HG03064 (cell line): Measurements from ENCODE around the gene HOXB5.

Experiments
- ATAC-seq: cut with Tn5 transposase; IDR thresholded peaks from one replicate; pipeline ENCODE4 v1.9.1; 2021; ENCODE audit warnings: low read depth; ENCODE audit not compliant: unreplicated experiment

Gene HOXB5

DNA sequence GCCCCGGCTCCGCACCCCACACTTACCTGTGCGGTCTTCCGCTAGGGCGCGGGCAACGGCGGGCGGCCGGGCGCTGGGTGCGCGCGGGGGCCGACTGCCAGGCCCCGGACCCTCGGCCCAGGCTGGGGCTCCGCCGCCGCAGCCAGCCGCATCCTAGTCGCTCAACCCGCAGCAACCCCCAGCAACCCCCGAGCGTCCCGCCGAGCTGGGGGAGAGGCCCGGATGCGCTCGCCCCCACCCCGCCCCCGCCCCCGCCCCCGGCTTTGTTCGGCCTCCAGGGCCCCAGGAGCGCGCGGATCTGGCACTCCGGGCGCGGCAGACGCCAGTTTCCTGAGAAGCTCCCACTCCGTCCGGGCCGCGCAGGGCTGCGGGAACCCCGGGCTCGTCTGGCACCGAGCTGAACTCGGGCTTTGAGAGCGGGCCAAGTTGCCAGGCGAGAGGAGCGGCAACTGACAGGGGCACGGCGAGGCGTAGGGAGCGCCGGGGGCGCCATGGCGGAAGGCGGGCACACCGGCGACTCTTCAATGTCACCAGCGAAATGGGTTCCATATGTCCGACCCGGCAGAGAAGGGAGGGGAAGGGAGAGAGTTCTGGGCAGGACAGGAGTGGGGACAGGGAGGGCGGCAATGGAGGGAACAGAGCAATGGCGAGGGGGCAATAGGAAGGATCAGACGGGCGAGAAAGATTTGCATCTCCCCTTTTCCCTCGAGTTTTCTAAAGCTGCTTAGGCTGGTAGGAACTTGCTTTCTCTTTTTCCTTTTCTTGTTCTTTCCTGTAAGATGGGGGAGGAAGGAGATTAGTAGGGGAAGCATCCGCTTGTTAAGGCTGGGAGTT, 29.2 kb downstream of the HOXB5 start:
- ATAC-seq, result no peak

DNA sequence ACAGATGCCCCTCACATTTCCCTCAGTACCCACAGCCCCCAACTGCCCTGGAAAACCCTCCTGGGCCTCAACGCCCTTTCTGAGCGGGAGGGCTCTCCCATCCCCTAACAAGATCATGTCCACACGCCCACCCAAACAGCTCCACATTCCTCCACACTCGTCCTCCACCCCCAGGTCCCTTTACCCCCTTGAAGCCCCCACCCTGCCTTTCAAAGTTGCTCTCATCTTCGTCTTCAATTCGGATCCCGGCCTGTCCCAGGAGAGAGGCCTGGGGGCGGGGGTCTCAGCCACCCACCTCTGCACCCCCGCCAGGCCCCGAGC, 29.8 kb downstream of the HOXB5 start:
- no peak for ATAC-seq

DNA sequence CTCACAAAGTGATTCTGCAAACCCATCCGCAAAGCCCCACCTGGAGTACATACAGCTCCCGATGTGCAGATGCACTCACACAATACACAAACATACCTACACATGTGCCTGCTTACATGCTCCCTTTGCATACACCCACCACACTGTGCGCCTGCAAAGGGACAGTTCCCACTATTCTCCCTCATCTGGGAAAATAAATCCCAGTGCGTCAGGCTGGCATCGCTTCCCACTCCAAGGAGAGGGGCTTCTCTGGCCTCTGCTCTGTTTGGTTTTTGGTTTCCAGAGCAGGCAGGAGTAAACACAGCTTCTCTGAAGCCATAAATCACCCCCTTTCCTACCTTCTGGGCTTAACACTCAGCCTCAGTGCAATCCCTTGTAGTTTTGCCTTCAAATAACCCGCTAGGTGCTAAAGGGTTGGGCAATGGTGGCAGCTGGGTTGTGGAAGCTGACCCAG, 30.2 kb downstream of the HOXB5 start:
- ATAC-seq, result no peak

DNA sequence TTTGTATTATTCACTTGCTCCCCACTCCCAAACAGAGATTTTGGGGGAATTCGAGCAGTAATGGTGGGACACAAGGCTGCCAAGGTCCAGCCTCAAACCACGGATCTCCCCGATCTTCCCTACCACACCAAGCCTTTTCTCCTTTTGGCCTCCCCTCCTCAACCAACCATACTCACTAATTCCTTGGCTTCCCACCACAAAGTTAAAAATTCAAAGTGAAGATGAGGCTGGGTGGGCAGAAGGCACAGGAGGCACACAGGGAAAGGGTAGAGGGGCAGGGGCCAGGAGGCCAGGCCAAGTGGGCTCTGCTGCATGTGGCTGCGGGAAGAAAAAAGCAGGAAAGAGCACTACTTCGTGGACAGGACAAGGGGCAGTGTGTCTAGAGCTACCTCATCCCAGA, 30.6 kb downstream of the HOXB5 start:
- no peak for ATAC-seq

DNA sequence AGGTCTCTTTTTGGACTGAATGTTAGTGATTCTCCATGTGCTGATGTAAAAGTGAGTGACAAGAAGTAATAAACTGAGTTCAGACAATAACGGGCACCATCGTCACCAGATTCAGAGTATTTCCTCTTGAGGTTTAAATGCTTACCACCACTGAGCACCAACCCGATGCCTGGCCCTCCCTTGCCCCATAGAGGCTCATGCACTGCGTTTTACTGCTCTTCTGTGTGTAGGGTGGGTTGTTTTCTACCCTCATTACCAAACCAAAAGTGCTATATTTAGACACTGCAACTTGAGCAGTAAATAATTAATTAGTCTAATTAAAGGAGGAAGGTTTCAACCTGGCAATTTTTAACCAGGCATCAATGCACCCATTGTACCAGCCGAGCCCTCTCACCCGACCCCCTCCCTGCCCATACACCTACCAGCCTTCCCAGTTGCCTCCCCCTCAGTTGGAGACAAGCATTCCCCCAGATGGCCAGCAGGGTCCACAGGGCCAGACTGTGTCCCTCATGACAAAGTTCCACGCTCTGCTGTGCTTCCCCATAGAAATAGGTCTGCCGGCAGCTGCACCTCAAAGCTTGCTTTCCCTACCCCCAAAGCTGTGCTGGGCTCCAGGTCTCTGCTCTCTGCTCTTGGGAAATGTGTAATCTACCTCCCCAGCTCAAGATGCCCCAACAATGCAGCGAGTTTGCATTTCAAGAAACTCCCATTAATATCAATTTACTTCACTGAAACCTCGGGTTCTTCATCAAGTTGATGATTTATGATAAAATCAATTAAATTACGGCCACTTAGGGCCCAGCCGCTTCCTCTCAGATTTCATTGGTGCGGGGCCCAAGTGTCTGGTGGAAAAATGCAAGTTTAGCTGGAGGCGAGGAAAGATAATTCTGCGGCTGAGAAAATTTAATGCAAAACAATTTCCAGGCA, 31.4 kb downstream of the HOXB5 start:
- no peak for ATAC-seq

DNA sequence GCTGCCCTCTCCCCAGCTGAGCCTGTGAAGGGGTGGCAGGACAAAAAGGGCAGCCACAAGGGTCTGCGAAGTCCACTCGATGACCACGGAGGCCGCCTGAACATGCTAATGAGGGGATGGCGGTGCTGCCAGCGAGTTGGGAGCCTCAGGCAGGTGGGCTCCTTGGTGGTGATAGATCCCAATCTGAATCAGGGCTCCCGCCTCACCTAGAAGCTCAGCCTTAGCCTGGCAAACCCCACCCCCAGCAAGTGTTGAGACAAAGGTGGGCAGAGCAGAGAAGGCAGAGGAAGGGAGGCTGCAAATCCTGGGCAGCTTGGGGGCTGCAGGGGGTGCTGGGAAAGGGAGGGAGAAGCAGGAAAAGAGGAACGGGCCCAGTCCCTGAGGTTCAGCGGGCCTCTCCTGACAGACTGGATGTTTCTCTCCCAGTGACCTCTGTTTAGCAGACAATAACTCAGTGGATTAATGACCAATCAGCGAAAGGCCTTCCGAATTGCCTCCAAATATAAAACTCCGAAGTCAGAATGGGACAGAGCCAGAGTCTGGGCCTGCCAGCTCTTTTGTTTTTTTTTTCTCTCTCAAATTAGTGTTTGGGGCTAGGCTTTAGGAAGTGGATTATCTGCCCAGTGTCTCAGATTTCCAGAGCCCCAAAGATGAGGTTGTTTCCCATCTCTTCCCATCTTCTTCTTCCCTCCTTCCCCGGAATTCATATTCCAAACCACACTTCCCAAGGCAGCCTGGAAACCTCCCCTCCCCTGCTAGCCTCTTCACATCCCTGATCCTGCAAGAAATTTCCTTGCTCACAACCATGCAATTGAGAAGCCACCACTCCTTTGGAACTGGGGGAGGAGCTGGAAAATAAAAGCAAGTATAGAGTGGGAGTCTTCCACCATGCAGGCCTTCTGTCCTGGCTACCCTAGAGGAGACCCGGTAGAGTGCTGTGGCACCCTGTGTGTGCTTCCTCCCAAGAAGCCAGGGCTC, 33.5 kb downstream of the HOXB5 start:
- no peak for ATAC-seq

DNA sequence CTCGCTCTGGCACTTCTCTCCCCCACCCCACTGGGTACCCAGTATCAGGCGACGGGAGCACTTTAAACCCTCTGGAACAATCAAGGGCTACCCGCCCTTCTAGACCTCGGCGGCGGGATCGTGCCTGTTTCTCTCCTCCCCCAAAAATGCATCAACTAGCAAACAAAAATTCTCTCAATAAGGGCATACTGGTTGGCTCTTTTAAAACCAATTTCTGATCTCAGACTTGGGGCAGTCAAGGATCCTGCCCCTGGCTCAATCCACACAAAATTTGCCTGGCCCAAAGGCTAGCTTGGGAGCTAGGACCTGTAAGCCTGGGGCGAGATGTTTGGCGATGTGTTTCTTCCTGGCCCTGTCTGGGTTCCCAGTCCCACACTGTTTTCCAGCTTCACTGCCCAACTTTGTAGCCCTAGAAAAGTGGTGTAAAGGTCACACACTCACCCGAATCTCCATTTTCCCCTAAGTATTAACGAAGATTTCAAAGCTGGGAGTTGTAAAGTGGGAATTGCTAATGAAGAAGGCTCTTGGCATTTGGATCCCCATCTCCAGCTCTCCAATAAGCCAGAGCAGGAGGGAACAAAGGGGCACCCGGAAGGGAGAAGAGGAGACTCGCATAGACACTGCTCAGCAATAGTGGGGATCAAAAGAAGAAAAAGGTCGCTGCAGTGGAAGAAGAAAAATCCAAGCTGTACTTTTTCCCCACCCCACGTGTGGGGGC, 34.3 kb downstream of the HOXB5 start:
- ATAC-seq, result no peak

DNA sequence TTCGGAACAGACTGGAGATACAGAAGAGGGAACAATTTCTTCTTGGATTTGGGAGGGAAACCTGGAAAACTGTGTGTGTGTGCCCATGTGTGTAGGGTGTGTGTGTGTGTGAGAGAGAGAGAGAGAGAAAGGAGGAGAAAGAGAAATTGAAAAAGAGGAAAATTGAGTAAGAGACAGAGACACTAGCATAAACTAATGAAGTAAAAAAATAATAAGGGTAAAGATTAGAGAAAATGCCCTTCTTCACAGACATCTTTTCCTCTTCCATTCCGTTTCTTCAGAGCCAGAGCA, 34.8 kb downstream of the HOXB5 start:
- no peak for ATAC-seq

DNA sequence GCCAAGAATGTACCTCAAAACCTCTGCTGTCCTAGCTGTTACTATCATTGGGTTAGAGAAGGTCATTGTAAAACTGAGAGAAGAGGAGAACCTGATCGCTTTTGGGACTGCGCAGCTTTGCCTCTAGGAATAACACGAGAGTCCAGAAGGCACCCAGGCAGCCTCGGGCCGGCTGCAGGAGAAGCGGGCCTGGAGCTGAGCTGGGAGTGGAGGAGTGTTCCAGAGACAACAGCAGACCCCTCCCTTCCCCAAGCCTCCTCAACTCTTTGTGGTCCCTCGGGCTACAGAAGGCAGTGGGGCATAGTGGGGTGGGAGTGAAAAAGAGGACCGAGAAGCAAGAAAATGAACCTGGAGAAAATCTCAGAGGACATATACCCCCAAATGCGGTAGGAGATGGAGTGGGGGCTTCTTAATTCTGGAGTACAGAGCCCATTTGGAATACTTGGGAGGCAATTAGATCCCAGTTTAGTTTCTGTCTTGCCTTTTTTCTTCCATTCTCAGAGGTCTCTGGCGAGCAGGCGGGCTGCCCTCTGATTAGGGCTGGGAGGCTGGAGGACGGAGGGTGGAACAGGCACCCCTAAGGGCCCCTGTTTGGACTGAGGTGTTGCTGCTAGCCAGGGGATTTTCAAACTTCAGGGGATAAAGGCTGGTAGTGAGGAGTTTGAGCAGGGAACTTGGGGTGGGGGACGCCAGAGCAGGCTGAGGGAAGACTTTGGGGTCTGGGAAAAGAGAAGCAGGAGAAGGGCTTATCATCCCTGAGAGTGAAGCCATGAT, 35.3 kb downstream of the HOXB5 start:
- no peak for ATAC-seq

DNA sequence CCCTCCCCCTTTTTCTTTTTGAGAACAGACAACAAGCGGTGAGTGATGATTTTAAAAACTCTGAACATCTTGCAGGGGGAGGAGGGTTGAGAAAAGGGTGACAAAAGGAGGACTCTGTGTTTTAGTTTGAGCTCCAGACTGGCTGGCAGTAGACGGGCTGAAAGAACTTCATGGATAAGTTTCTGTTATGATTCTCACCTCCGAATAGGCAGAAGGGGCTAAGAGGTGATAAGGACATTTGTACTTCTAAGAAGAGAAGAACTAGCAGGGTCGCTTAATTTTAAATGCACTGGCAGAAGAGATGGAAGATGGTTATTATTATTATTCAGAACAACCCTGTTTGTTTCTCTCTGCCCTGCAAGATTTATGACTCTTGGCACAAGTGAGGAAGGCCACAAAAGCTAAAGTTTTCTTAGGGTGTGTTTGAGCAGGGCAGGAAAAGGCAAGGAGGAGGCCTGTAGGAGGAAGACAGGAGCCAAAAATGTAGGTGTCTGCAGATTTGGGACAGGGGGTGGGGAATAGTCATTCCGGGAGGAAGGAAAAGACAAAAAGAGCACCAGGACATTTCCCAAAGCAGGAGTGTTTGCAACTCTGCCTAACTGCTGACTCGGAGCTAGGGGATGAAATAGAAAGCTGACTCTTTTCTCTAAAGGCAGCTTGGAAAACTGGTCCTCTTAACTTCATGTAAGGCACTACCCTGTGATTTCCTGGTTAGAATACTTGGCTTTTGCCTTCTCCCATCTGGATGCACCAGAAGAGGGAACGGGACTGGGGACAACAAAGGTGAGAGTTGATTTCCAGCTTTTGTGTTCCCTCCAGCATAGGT, 36.8 kb downstream of the HOXB5 start:
- ATAC-seq, result no peak

DNA sequence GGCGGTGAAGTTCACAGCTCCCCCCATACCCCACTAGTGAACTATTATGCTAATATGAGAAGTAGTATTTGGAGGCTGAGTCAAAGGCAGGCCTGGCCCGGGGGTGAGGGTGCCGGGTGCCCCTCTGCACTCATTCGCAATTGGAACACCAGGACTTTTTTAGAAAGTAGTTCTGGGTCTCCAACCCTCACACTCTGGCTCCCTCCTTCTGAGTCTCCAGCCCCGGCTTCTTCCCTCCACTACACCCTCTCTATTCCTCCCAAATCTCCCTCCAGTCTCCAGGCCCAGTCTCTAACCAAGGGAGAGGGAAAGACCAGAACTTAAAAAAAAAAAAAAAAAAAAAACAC, 37.4 kb downstream of the HOXB5 start:
- ATAC-seq, result no peak

DNA sequence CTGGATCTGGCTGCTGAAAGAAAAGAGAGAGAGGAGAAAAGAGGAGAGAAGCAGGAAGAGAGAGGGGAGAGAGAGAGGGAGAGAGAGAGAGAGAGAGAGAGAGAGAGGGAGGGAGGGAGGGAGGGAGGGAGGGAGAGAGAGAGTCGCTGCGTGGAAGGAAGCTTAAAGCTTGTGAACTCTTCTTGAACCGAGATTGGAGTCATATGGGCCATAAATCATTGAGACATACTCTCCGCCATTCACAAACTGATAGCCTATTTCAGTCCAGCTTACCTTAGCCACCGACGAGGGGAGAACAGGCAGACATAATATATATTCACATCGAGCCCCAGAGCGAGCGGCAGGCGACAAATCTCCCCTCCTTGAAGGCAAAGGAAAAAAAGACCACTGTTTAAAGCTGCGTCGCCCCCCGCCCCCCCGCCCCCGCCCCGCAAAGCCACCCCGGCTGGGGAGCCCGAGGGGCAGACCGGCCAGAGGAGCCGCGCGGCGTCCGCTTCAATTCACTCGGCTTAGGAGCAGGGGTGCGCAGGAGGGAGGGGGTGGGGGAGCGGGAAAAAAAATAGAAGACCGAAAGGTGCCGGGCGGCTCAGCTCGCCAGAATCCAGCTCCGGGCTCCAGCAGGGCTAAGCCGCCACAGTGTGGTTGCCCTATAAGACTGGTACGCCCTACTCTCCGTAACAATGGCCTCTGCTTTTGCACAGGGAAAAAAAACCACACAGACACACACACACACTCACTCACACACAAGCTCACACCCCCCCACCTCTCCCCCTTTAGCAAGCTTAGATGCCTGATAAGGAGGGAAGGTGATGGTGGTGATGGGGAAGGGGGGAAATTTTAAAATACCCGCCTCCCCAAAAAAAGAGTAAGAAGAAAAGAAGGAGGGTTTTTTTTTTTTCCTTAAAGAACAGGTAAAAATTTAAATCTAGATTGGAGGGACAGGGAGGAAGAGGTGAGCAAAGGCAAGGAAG, 38.0 kb downstream of the HOXB5 start:
- ATAC-seq, result no peak

DNA sequence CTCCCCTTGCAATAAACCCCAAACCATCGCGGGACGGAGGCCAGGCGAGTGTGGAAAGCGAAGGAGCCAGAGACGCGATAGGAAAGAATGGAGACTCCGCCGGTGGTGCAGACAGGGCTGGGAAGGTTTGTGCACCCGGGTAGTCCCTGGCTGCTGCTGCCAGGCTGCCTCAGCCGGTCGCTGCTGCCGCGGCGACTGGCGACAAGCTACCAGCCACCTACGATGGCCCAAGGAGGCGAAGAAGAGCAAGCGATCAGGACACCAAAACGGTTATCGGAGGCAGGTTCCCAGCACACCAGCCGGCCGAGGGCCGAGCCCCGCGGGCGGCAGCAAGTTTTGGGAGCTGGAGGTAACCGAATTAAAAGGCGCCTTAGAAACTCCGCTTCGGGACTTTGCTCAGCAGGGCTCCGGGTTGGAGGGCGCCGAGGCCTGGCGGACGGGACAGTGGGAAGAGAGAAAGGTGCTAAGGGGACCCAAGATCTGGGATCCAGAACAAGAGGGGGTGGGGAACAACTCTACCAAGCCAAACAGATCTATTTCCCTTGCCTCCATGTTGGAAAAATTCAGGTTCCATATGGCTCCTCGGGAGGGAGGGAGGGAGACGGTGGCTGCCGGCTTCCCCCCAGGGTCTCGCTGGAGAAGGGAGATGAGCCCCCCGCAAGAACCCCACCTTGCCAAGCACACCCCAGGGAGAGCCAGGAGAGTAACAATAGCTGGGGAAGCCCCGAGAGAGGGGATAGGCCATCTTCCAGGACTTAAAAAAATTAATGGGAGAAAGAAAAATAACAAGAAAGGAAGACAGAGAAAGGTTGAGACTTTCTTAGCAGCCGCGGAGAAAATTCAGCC, 38.9 kb downstream of the HOXB5 start:
- no peak for ATAC-seq

DNA sequence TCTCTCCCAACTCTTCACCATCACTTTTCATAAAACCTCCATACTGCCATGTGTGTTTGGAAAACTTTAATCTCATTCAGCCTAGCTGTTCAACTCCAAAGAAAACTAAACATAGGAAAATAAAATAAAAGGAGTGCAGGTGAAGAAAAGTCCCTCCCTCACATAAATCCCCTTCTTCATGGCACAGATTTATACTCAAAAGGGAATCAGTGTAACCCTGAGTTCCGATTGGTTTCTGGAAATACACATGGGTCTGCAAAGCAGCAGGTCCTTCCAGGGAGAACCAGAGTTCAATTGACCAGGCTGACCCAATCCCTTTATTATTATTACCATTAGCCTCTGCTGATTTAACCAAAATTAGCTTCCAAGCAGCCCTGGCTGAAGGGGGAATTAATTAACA, 39.8 kb downstream of the HOXB5 start:
- no peak for ATAC-seq

DNA sequence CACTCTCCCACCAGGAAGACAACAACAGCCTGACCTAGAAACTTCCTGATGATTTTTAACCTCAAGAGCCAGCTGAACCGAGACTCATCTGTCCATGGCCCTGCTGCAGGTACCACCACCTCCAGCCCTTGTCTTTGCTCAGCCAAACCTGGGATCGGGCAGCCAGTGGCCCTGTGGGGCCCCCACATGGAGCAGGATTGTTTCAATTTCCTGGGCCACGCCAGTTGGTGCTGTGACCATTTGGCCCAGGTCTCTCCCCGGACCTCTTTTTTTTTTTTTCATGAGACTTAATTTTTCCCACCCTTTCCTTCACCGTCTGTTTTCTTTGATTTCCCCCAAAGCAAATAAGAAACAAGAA, 40.4 kb downstream of the HOXB5 start:
- no peak for ATAC-seq

DNA sequence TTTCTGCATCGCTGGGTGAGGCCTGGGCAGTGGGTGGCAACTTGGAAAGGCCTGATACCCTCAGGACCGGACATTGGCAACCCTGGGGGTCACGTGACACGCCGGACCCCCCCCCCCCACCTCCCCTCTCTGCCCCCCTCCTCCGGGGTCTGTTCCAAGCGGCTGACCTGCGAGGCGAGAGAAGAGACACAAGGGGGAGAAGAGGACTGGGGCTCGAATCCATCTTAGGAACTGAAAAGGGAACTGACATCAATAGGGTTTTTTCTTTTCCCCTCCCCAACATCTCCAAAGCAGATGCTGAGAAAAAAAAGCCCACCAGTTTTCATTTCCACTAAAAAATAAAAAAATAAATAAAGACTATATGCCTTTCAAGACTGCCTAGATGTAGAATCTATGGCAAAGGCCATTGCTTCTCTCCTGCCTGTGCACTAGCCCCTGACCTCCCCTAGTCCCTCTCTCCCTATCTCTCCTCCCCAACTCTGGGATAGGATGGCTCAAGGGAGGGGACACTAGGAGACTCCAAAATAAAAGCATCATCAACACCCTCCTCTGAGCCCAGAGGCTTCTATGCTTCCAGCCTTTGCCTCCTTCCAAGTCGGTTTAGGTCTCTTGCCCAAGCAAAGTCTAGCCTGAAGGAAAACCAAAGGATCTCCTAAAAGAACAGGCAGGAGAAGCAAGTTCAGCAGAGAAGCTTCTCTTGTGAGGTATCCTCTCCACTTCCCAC, 41.0 kb downstream of the HOXB5 start:
- no peak for ATAC-seq
